MCF 10A (cell line): Measurements from ENCODE around the gene FBXO21. TPM values are rescaled to one million over a fixed set of nuclear protein-coding genes. Genes with fewer than 3 reads are reported as not detected.
"Not testable (repeated sequence)": the region's sequence is repeated elsewhere in the genome, so short reads cannot be mapped to it uniquely, and the experiment has no call there.

Experiments used
- BruUV-seq: library from RNA; stranded (reverse); fragments of 400-500 nt; replicated peaks from 2 replicates; lab custom pipeline; 2021; lab: Mats Ljungman, UMichigan
- CTCF ChIA-PET: fragments of 300-600 bp; sonication (Branson Sonifier 250); formaldehyde crosslinking; extraction: SDS; loops from one replicate; lab custom pipeline; 2021; ENCODE audit warnings: antibody characterized with exemption, inconsistent platforms; lab: Yijun Ruan, JAX
- POLR2A ChIA-PET: fragments of 300-600, 350-650 bp; sonication (Branson Sonifier 250); formaldehyde crosslinking; extraction: SDS; loops from one replicate; lab custom pipeline; 2020; ENCODE audit warnings: antibody characterized with exemption, inconsistent platforms; lab: Yijun Ruan, JAX
- DNase-seq: peaks from one replicate; pipeline ENCODE4 v3.0.0-alpha.2; 2018; ENCODE audit not compliant: unreplicated experiment
- H3K27ac Mint-ChIP-seq: one replicate; pipeline ENCODE4 v1.8.0; 2022; ENCODE audit warnings: mild to moderate bottlenecking, low read depth, mixed read lengths; ENCODE audit not compliant: unreplicated experiment
- H3K27me3 Mint-ChIP-seq: one replicate; pipeline ENCODE4 v1.8.0; 2022; ENCODE audit warnings: mixed read lengths; ENCODE audit not compliant: insufficient read depth, unreplicated experiment
- H3K36me3 Mint-ChIP-seq: one replicate; pipeline ENCODE4 v1.8.0; 2022; ENCODE audit warnings: mild to moderate bottlenecking, moderate library complexity, mixed read lengths; ENCODE audit not compliant: insufficient read depth, unreplicated experiment
- H3K4me1 Mint-ChIP-seq: one replicate; pipeline ENCODE4 v1.8.0; 2022; ENCODE audit warnings: mixed read lengths; ENCODE audit not compliant: insufficient read depth, unreplicated experiment
- H3K4me3 Mint-ChIP-seq: one replicate; pipeline ENCODE4 v1.8.0; 2022; ENCODE audit warnings: mild to moderate bottlenecking, moderate library complexity, mixed read lengths; ENCODE audit not compliant: unreplicated experiment
- H3K9me3 Mint-ChIP-seq: one replicate; pipeline ENCODE4 v1.8.0; 2022; ENCODE audit warnings: mixed read lengths; ENCODE audit not compliant: unreplicated experiment
- CTCF ChIP-seq: fragments of 200-600 bp; IDR thresholded peaks from one replicate; pipeline ENCODE4 v1.8.0; 2022; ENCODE audit warnings: antibody characterized with exemption, mild to moderate bottlenecking; ENCODE audit not compliant: unreplicated experiment
- intact Hi-C: fragments of 100-400 bp; cut with micrococcal nuclease; formaldehyde crosslinking; loops from 2 replicates; pipeline ENCODE4 v1.14.1; 2022
- total RNA-seq: library from RNA; stranded (reverse); gene quantifications from 2 replicates; pipeline ENCODE4 v1.2.3, GENCODE V29; 2022

The FBXO21 gene
- total RNA-seq, 1 experiment from 2014 or later: 33.4 TPM

GRCh38 chr12:117098024-117098360 is 92.3 kb downstream of the FBXO21 start:
- BruUV-seq: no TSS peak

GRCh38 chr12:117097159-117097558 is 93.1 kb downstream of the FBXO21 start:
- no peaks in the 10 kb centered on the region for H3K36me3 Mint-ChIP-seq
- no TSS peak for BruUV-seq
- no peak for DNase-seq
- H3K27me3 Mint-ChIP-seq: peaks cover 91% of the 10 kb centered on the region
- H3K4me1 Mint-ChIP-seq: no peaks in the 10 kb centered on the region
- intact Hi-C loops: no loop called here
- POLR2A ChIA-PET: no interaction called here
- CTCF ChIA-PET: interaction anchor here (0.9 to 1.0 kb wide), 2 partner anchors 22 to 71 kb away, joined by 3 to 4 read pairs; no protein-coding TSS in a partner anchor
- H3K4me3 Mint-ChIP-seq: no peak overlapping the region
- TF ChIP-seq CTCF: no peak
- no peak overlapping the region for H3K27ac Mint-ChIP-seq
- H3K9me3 Mint-ChIP-seq: no peaks in the 10 kb centered on the region

More at GRCh38 chr12:117098024-117098360, 92.3 kb downstream of the FBXO21 start:
- Mint-ChIP-seq H3K4me1 (no peaks in the 10 kb centered on the region), H3K27me3 (peaks cover 91% of the 10 kb centered on the region), H3K4me3 (no peak overlapping the region), H3K36me3 (no peaks in the 10 kb centered on the region), H3K27ac (no peak overlapping the region), H3K9me3 (no peaks in the 10 kb centered on the region)
- ChIA-PET POLR2A (interaction anchor here (0.6 kb wide), 1 partner anchor 142 kb away, joined by 3 read pairs; no protein-coding TSS in a partner anchor), CTCF (interaction anchor here (0.6 to 1.0 kb wide), 4 partner anchors 11 to 515 kb away, joined by 3 to 4 read pairs (median 3); no protein-coding TSS in a partner anchor)
- no peak for DNase-seq
- intact Hi-C loops: no loop called here
- TF ChIP-seq CTCF: no peak

- CTCF ChIA-PET: interaction anchor here (0.5 kb wide), 1 partner anchor 30 kb away, joined by 3 read pairs; no protein-coding TSS in a partner anchor
- intact Hi-C loops: no loop called here
- POLR2A ChIA-PET: no interaction called here
- Mint-ChIP-seq H3K9me3 (no peaks in the 10 kb centered on the region), H3K36me3 (no peaks in the 10 kb centered on the region), H3K27me3 (peaks cover 91% of the 10 kb centered on the region), H3K27ac (no peak overlapping the region), H3K4me3 (no peak overlapping the region), H3K4me1 (no peaks in the 10 kb centered on the region)
- no peak for TF ChIP-seq CTCF
- BruUV-seq: no TSS peak
- DNase-seq: no peak
These were observed 93.7 kb downstream of the FBXO21 start for GRCh38 chr12:117096501-117097042.

GRCh38 chr12:117095191-117095590 is 95.1 kb downstream of the FBXO21 start:
- DNase-seq, H3K27ac Mint-ChIP-seq, BruUV-seq, CTCF ChIA-PET, intact Hi-C loops, H3K9me3 Mint-ChIP-seq, H3K4me3 Mint-ChIP-seq, H3K4me1 Mint-ChIP-seq, POLR2A ChIA-PET, H3K36me3 Mint-ChIP-seq: not testable (repeated sequence)
- H3K27me3 Mint-ChIP-seq: peaks cover 91% of the 10 kb centered on the region
